KOPT-K1 (cell line): Measurements from ENCODE around the gene TPPP.
"Not testable (repeated sequence)": the region's sequence is repeated elsewhere in the genome, so short reads cannot be mapped to it uniquely, and the experiment has no call there.

ENCODE experiments used
- H3K27ac ChIP-seq: fragments of 200-600 bp; sonication (generic); 2 replicates; pipeline ENCODE4 v1.5.1; 2016; ENCODE audit warnings: antibody characterized with exemption, mild to moderate bottlenecking, low read depth, low read length; ENCODE audit not compliant: poor library complexity, severe bottlenecking
- H3K36me3 ChIP-seq: fragments of 200-600 bp; sonication (generic); 2 replicates; pipeline ENCODE4 v1.5.1; 2017; ENCODE audit warnings: antibody characterized with exemption, mild to moderate bottlenecking, low read length, moderate library complexity; ENCODE audit not compliant: insufficient read depth
- H3K9me3 ChIP-seq: fragments of 200-600 bp; sonication (generic); 2 replicates; pipeline ENCODE4 v1.5.1; 2017; ENCODE audit warnings: antibody characterized with exemption, low read length, mild to moderate bottlenecking; ENCODE audit not compliant: insufficient read depth, poor library complexity, severe bottlenecking

Gene TPPP

GRCh38 chr5:684751-685216 is 8.4 kb downstream of the TPPP start:
- H3K36me3 ChIP-seq: no peaks in the 10 kb centered on the region
- no peaks in the 10 kb centered on the region for H3K9me3 ChIP-seq
- H3K27ac ChIP-seq: no peak overlapping the region

DNA sequence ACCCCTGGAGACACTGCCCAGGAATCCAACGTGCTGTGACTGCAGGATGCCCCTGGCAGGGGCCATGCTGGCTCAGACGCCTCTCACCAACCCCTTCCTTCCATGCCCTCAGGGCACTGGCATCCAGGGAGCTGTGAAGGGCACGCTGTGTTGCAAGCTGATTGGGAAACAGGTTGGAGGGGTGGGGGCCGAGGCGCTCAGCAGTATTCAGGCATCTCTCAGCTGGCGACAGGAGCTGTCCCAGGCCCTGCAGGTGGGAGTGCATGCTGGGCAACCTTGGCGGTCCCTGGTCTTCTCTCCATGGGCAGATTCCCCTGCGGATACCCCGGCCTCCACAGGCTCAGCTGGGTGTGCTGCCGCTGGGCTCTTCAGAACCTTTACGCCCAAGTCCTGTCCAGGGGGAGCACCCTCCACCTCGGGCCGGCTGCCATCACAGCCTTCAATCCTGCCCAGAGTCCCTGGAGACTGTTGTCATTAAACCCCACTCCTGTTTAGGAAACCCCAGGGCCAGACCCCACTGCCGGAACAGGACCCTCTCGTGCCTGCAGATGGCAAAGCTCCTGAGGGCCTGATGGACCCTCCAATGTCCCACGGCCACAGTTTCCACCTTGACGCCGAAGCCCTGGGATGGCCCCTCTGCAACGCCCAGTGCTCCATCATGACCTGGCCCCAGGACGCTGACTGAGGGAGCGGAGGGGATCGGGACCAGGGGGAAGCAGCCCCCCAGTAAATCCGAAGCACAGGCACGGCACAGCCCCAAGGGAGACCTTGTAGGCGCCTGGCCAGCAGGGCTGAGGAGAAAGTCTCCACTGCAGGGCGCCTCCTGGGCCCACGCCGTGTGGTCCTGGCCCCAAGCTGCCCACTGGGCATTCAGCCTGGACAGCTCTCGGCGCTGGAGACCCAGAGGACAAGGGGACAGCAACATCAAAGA is 9.3 kb downstream of the TPPP start:
- no peak overlapping the region for H3K27ac ChIP-seq
- no peaks in the 10 kb centered on the region for H3K36me3 ChIP-seq
- H3K9me3 ChIP-seq: no peaks in the 10 kb centered on the region

DNA sequence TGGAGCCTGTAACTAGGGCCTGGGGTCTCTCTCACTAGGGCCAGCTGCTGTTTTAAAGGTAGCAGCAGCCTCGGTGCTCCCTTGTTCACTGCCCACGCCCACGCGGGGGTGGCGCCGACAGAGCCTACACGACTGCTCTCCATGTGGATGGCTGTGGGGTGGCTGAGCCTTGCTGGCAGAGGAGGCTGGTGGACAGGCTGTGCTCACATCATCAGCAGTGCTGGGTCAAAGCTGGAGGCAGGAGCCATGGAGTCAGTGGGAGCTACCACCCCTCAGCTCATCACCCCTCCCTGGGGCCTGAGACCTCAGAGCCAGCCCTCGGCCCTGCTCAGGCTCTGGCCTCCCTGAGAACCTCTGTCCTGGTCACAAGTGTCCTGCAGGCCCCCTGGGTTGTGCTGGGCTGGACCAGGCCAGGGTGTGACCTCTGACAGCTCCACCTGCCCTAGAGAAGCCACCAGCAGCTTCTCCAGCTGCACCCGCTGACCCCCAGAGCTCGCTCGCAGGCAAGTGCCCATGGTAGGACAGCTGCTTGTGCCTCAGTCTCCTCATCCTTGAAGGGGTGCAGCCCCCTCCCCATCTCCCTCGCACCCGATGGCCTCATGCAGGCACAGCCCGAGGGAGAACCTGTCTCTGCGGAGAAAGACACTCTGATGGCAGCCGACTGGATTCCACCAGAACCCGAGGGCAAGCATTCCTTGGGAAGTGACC is 10.3 kb downstream of the TPPP start:
- H3K9me3 ChIP-seq, H3K36me3 ChIP-seq, H3K27ac ChIP-seq: not testable (repeated sequence)

- not testable (repeated sequence) for H3K36me3 ChIP-seq, H3K27ac ChIP-seq, H3K9me3 ChIP-seq
Measured at GRCh38 chr5:682216-682615, 10.9 kb downstream of the TPPP start.

DNA sequence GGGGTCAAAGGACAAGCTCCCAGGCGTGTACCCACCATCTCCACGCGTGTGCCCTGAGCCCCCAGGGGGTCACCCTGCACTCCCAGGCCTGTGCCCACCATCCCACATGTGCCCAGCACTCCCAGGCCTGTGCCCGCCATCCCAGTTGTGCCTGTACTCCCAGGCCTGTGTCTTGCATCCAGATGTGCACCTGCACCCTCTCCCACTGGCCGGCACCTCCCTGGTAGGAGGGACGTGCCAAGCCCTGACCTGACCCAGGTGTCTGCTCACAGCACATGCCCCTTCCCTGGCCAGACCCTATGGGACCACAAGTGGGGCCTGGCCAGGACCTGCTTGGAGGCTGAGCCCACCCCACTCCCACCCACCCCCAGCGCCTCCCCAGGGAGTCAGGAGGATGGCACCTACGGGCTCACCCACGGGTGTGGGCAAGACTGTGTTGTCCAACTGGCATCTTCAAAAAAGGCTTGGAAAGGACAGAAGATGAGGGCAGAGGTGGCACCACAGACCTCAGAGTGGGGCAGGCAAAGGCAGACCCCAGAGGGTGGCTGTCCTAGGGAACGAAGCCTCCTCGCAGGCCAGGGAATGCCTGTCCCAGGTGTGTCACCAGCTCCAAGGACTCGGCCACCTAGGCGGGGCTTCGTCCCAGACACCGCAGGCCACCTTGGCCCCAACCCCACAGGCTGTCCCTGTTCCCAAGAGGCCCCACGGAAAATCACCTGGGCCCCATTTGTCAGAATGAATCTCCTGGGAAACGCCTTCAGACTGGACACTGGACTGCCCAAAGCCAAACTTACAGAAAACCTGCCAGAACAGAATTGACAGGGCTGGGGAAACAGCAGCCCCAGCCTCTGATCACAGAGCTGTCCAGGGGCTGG is 11.6 kb downstream of the TPPP start:
- not testable (repeated sequence) for H3K9me3 ChIP-seq, H3K36me3 ChIP-seq, H3K27ac ChIP-seq

- not testable (repeated sequence) for H3K9me3 ChIP-seq, H3K36me3 ChIP-seq, H3K27ac ChIP-seq
Measured at GRCh38 chr5:680836-681235, 12.3 kb downstream of the TPPP start.

GRCh38 chr5:680118-680795 is 12.9 kb downstream of the TPPP start:
- H3K9me3 ChIP-seq, H3K36me3 ChIP-seq, H3K27ac ChIP-seq: not testable (repeated sequence)

DNA sequence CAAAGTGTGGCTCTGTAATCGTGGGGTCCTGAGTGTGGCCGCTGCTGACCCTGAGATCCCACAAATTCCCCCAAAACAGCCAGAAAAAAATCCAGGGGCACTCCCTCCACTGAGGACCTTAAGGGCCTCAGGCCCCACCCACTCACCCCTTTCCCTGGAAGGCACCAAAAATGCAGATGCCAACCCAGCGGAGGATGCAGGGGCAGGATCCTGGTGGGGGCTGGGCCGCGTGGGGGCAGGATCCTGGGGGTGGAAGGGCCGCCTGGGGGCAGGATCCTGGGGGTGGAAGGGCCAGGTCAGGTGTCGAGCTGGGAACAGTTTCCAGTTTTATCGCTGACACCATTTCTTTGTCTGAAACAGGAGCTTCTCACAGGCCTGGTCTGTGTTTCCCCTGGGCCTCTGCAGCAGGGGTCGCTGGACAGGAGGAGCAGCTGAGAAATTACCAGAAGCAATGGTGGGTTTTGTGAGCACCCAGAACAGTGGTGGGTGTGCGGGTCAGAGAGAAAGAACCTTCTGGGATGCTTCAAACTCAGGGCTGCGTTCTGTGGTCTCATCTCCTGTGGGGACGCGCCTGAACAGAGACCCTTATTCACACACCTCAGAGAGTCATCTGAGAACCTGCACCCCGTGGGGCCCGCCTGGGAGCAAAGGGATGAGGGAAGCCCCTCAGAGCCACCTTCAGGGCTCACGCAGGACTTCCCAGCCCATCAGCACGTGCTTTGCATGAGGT is 13.8 kb downstream of the TPPP start:
- not testable (repeated sequence) for H3K27ac ChIP-seq, H3K9me3 ChIP-seq

GRCh38 chr5:678521-678920 is 14.6 kb downstream of the TPPP start:
- not testable (repeated sequence) for H3K36me3 ChIP-seq, H3K9me3 ChIP-seq, H3K27ac ChIP-seq

More for the DNA sequence above, 13.8 kb downstream of the TPPP start:
- not testable (repeated sequence) for H3K36me3 ChIP-seq

DNA sequence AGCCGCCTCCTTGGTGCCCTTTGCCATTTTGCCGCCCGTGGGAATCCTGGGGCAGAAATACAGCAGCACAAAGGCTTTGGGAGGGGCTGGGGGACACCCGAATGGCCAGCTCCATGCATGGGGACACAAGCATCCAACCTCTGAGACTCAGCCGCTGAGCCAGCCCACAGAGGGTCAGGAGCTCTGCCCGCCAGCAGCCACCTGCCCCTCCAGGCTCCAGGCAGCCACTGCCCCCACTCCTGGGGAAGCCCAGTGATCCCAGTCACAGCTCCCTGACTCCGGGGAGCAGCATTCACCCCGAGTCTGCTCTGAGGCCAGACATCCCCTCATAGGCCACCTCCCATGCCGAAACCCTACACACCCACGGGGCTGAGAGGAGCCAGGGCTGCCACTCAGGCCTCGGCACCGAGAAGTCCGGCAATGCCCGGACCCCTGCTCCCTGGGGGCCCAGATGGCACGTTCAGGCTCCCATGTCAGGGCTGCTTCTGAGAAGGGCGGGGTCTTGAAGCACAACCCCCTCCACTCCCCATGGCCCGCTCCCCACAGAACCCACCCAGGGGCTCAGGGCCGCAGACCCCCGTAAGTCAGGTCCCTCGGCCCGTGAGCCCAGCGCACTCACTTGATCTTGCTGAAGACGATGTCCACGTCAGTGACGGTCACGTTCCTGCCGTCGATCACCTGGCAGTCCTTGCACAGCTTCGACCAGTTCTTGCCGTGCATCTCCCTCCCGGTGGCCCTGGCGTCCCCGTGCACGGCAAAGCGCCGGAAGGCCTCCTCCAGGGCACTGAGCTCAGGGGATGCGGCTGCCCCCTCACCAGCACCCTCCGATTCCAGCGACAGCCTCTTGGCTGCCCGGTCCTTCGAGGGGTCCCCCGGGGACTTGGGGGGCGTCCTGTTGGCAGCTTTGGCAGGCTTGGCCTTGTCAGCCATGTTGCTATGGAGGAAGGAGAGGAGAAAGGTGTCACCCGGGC is 15.7 kb downstream of the TPPP start:
- H3K36me3 ChIP-seq: no peaks in the 10 kb centered on the region
- no peak overlapping the region for H3K27ac ChIP-seq
- no peaks in the 10 kb centered on the region for H3K9me3 ChIP-seq

GRCh38 chr5:676699-677076 is 16.5 kb downstream of the TPPP start:
- Histone ChIP-seq H3K9me3 (no peaks in the 10 kb centered on the region), H3K36me3 (no peaks in the 10 kb centered on the region), H3K27ac (no peak overlapping the region)

GRCh38 chr5:675871-676698 is 17.1 kb downstream of the TPPP start:
- H3K9me3 ChIP-seq: no peaks in the 10 kb centered on the region
- no peak overlapping the region for H3K27ac ChIP-seq
- H3K36me3 ChIP-seq: no peaks in the 10 kb centered on the region
